ENCODE measurements around the gene PXDN.

PXDN gene

GRCh38 chr2:1651121-1652033 is 92.9 kb downstream of the PXDN start:
- no peak for DNase-seq (ENCODE audit: low read depth in 2 of 2, low spot score in 1 of 2)

- no peak for DNase-seq (ENCODE audit: low read depth in 2 of 2, low spot score in 1 of 2)
These were observed 94.0 kb downstream of the PXDN start for GRCh38 chr2:1650085-1650872.

GRCh38 chr2:1649103-1650084 is 94.9 kb downstream of the PXDN start:
- no peak for DNase-seq (ENCODE audit: low read depth in 2 of 2, low spot score in 1 of 2)

GRCh38 chr2:1648241-1649102 is 95.8 kb downstream of the PXDN start:
- DNase-seq (ENCODE audit: low read depth in 2 of 2, low spot score in 1 of 2), result no peak

- DNase-seq (ENCODE audit: low read depth in 2 of 2, low spot score in 1 of 2), result no peak
These were observed 96.7 kb downstream of the PXDN start for GRCh38 chr2:1647417-1648240.

GRCh38 chr2:1645761-1646476 is 98.4 kb downstream of the PXDN start:
- no peak for DNase-seq (ENCODE audit: low read depth in 2 of 2, low spot score in 1 of 2)

- no peak for DNase-seq (ENCODE audit: low read depth in 2 of 2, low spot score in 1 of 2)
These were observed 99.9 kb downstream of the PXDN start for GRCh38 chr2:1644427-1644826.

GRCh38 chr2:1642993-1643619 is 101.2 kb downstream of the PXDN start:
- no peak for DNase-seq (ENCODE audit: low read depth in 2 of 2, low spot score in 1 of 2)

- DNase-seq (ENCODE audit: low read depth in 2 of 2, low spot score in 1 of 2), result no peak
These were observed 102.1 kb downstream of the PXDN start for GRCh38 chr2:1642066-1642861.

- no peak for DNase-seq (ENCODE audit: low read depth in 2 of 2, low spot score in 1 of 2)
These were observed 102.8 kb downstream of the PXDN start for GRCh38 chr2:1641523-1641922.

GRCh38 chr2:1640301-1641135 is 103.8 kb downstream of the PXDN start:
- DNase-seq (ENCODE audit: low read depth in 2 of 2, low spot score in 1 of 2), result no peak

- DNase-seq (ENCODE audit: low read depth in 2 of 2, low spot score in 1 of 2), result no peak
These were observed 105.0 kb downstream of the PXDN start for GRCh38 chr2:1639086-1639858.

- DNase-seq (ENCODE audit: low read depth in 2 of 2, low spot score in 1 of 2), result no peak
These were observed 105.9 kb downstream of the PXDN start for GRCh38 chr2:1638281-1638860.

- no peak for DNase-seq (ENCODE audit: low read depth in 2 of 2, low spot score in 1 of 2)
These were observed 107.4 kb downstream of the PXDN start for GRCh38 chr2:1636791-1637415.

- DNase-seq (ENCODE audit: low read depth in 2 of 2, low spot score in 1 of 2), result no peak
These were observed 108.5 kb downstream of the PXDN start for GRCh38 chr2:1635823-1636222.
